SK-N-MC (cell line): ENCODE results near the gene ZMAT2.
"Not testable (repeated sequence)": the region's sequence is repeated elsewhere in the genome, so short reads cannot be mapped to it uniquely, and the experiment has no call there.

ENCODE experiments used
- DNase-seq: peaks from one replicate; pipeline ENCODE4 v3.0.0-alpha.2; 2011; ENCODE audit warnings: low read depth, low spot score
- H3K27ac ChIP-seq: fragments of 200-600 bp; sonication (generic); 2 replicates; pipeline ENCODE4 v1.5.1; 2016; ENCODE audit warnings: mixed run types
- H3K36me3 ChIP-seq: fragments of 200-600 bp; sonication (generic); 2 replicates; pipeline ENCODE4 v1.6.1; 2017; ENCODE audit warnings: antibody characterized with exemption, low read length, mixed read lengths; ENCODE audit not compliant: insufficient read depth
- H3K4me3 ChIP-seq: fragments of 200-600 bp; sonication (generic); 2 replicates; pipeline ENCODE4 v1.5.1; 2016
- H3K9ac ChIP-seq: fragments of 200-600 bp; sonication (generic); 2 replicates; pipeline ENCODE4 v1.8.0; 2017; ENCODE audit warnings: mixed run types, mixed read lengths; ENCODE audit not compliant: insufficient read length
- H3K9me3 ChIP-seq: fragments of 200-600 bp; sonication (generic); 2 replicates; pipeline ENCODE4 v1.6.1; 2017; ENCODE audit warnings: low read depth, mild to moderate bottlenecking, antibody characterized with exemption, low read length, moderate library complexity, mixed read lengths
- EZH2 ChIP-seq: fragments of 200-600 bp; sonication (generic); IDR thresholded peaks from one replicate; pipeline ENCODE4 v1.6.1; 2017; ENCODE audit warnings: antibody characterized with exemption
- FOXP2 ChIP-seq: optimal IDR thresholded peaks from 2 replicates; pipeline ENCODE3; 2011; ENCODE audit warnings: mild to moderate bottlenecking, moderate library complexity; ENCODE audit not compliant: insufficient read depth; ENCODE audit errors: extremely low read length, control extremely low read depth
- POLR2AphosphoS5 ChIP-seq: IDR thresholded peaks from 2 replicates; pipeline ENCODE4 v1.6.1; 2012; ENCODE audit warnings: mild to moderate bottlenecking, low read depth, low read length, borderline replicate concordance

ZMAT2 gene

DNA sequence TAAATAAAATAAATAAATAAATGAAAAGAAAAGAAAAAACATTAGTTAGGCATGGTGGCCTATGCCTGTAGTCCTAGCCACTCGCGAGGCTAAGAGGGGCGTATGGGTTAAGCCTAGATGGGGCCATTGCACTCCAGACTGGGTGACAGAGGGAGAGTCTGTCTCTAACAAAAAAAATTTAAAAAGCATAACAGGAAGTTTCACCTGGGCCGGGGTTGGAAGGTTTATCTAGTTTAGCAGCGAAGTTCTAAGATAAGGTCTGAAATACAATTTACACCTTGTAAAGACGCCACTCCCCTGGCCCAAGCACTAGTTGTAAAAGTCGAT, 18.0 kb downstream of the ZMAT2 start:
- no peak overlapping the region for H3K9ac ChIP-seq
- no peak overlapping the region for H3K27ac ChIP-seq

DNA sequence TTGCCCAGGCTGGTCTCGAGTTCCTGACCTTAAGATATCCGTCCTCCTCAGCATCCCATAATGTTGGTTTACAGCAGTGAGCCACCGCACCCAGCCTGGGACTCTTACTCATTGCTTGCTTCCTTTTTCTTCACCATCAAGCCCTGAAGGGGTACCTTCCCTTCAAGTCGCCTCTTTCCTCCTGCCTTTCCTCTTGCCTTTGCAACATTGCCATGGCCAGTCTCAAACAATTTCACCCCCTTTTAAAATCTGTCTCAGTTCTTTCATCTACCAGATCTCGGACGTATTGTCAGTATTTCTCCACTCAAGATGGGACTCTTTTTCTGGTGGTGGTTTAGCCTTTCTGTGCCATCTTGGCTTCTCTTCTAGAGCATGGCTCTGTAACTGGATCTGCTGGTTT, 20.5 kb downstream of the ZMAT2 start:
- H3K36me3 ChIP-seq, H3K9ac ChIP-seq, H3K9me3 ChIP-seq, DNase-seq, H3K27ac ChIP-seq, H3K4me3 ChIP-seq: not testable (repeated sequence)

More for the DNA sequence above, 18.0 kb downstream of the ZMAT2 start:
- Histone ChIP-seq H3K9me3 (no peaks in the 10 kb centered on the region), H3K36me3 (no peaks in the 10 kb centered on the region), H3K4me3 (no peak overlapping the region)
- DNase-seq, result no peak
- TF ChIP-seq FOXP2, result no peak

DNA sequence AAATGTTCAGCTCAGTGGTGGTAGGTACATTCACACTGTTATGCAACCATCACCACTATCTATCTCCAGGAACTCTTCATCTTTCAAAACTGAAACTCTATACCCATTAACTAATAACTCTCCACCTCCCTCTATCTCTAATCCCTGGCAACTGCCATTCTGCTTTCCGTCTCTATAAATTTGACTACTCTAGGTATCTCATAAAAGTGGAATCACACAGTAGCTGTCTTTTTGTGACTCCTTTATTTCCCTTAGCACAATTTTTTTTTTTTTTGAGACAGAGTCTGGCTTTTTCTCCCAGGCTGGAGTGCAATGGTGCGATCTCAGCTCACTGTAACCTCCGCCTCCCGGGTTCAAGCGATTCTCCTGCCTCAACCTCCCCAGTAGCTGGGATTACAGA, 21.1 kb downstream of the ZMAT2 start:
- not testable (repeated sequence) for H3K27ac ChIP-seq, H3K4me3 ChIP-seq, H3K36me3 ChIP-seq, H3K9me3 ChIP-seq, H3K9ac ChIP-seq, DNase-seq

DNA sequence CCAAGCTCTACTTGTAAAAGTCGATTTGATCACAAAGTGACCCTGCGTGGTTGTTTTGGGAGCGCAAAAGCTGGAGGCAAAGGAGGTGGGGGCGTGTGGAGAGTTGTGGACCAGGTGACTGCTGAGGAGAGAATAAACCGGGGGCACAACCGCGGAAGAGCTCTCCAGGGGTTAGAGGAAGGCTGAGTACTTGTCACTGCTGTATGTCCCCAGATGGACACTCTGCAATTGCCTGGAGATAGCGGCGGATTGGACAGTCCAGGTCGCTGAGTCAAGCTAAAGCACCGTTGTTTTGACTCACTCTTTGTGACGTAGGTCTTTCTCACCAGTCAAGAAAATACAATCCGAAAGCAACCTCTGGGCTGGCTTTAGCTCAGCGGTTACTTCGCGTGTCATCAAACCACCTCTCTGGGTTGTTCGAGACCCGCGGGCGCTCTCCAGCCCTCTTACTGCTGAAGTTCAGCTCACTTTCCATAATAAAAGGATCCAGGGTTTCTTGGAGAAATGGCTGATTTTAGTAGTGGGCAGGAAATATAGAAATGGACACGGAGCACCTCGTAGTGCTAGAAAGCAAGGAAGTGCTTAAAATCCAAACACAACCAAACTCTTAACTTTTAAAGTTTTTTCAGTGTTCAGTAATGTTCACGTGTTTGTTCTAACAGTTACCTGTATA, 25.7 kb downstream of the ZMAT2 start:
- H3K27ac ChIP-seq, result no peak overlapping the region
- TF ChIP-seq POLR2AphosphoS5 (no peak), EZH2 (no peak), FOXP2 (no peak)
- DNase-seq, result no peak
- H3K9ac ChIP-seq, result no peak overlapping the region
- H3K4me3 ChIP-seq, result no peak overlapping the region
- no peaks in the 10 kb centered on the region for H3K36me3 ChIP-seq
- no peaks in the 10 kb centered on the region for H3K9me3 ChIP-seq

DNA sequence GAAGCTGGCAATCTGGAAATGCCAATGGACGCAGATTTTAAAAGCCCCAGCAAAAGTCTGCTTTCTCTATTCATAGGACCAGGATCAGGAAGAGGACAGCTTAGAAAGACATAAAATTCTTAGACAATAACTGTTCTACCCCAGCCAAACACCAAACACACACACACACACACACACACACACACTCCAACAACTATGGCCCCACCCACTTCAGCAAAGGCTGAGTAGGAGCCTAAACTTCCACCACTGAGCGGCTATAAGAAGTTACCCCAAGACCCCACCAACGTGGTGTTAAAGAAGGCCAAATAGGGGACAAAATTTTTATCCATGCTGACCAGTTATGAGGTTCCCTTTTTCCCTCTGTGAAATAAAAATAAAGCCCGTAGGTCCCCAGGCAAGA, 32.9 kb downstream of the ZMAT2 start:
- no peak overlapping the region for H3K4me3 ChIP-seq
- H3K9ac ChIP-seq, result no peak overlapping the region
- no peak for TF ChIP-seq POLR2AphosphoS5
- no peak for TF ChIP-seq EZH2
- TF ChIP-seq FOXP2, result no peak
- no peak overlapping the region for H3K27ac ChIP-seq
- no peak for DNase-seq
- no peaks in the 10 kb centered on the region for H3K9me3 ChIP-seq
- H3K36me3 ChIP-seq, result no peaks in the 10 kb centered on the region

DNA sequence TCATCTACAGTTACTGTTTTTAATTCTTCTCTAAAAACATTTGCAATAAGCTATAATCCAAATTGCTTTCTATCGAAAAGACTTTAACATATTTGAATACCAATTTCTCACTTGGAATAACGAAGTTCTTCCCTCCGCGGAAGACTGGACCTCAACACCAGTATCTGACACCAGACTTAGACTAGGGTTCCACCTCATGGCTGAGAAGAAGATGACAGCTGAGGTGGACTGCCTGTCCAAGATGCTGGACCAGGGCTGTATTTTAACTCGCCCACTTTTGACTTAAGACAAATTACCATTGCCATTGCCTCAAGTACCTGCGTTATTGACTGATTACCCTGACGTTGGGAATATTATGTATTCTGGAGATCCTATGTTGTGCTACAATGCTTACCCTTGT, 34.1 kb downstream of the ZMAT2 start:
- Histone ChIP-seq H3K27ac (no peak overlapping the region), H3K36me3 (no peaks in the 10 kb centered on the region), H3K9me3 (no peaks in the 10 kb centered on the region), H3K4me3 (no peak overlapping the region), H3K9ac (no peak overlapping the region)
- no peak for DNase-seq
- TF ChIP-seq EZH2 (no peak), FOXP2 (no peak), POLR2AphosphoS5 (no peak)

DNA sequence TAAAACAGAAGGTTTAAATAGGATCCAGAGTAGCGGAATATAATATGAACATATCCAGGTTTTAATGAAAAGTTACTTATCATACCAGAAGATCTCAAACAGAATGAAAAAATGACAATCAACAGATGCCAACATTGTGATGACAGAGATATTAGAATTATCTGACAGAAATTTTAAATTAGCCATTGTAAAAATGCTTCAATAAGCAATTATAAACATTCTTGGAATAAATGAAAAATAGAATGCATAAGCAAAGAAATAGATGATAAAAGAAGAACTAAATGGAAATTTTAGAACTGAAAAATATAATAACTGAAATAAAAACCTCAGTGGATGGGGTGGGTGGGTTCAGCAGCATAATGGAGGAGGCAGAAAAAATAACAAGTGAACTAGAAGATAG, 37.2 kb downstream of the ZMAT2 start:
- TF ChIP-seq EZH2 (no peak), FOXP2 (no peak), POLR2AphosphoS5 (no peak)
- no peak for DNase-seq
- no peaks in the 10 kb centered on the region for H3K9me3 ChIP-seq
- no peaks in the 10 kb centered on the region for H3K36me3 ChIP-seq
- H3K9ac ChIP-seq, result no peak overlapping the region
- no peak overlapping the region for H3K27ac ChIP-seq
- no peak overlapping the region for H3K4me3 ChIP-seq

DNA sequence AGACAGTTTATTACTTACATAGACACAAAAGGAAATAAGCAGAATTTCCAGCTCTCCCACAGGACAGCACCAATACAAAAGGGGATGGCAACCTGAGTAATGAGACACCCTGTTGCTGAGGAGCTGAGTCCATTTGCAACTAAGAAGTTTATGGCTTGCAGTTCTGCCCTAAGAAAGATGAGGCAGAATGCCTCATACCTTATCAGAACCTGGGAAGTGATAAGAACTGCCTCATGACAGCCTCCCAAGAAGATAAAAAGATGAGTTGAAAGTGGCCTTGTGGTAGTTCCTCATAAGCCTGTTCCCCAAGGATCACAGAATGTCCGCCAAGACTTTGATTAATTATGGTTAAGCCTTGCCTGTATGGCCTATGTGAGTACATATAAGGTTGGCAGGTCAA, 41.7 kb downstream of the ZMAT2 start:
- Histone ChIP-seq H3K9ac (no peak overlapping the region), H3K9me3 (no peaks in the 10 kb centered on the region)

DNA sequence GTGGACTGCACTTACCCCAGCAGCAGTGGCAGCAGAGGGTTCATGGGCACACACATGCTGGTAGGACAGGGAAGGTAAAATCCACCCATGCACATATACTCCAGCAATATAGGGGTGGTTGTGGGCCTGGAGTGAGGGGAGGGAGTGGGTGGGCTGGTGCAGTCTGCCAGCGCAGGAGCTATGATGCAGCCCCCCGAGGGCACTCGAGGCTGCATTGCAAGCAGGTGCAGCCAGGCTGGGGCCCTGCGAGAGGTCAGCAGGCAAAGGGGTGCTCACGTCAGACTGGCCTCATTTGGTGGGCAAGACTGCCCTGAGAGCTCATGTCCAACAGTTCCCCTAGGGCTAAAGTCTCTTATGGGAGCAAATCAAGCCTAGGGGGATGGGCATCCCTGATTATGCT, 53.3 kb downstream of the ZMAT2 start:
- TF ChIP-seq EZH2 (no peak), FOXP2 (no peak), POLR2AphosphoS5 (no peak)
- DNase-seq, result no peak
- no peaks in the 10 kb centered on the region for H3K36me3 ChIP-seq
- H3K9ac ChIP-seq, result no peak overlapping the region
- no peaks in the 10 kb centered on the region for H3K9me3 ChIP-seq
- no peak overlapping the region for H3K4me3 ChIP-seq
- H3K27ac ChIP-seq, result no peak overlapping the region

More for the DNA sequence above, 41.7 kb downstream of the ZMAT2 start:
- no peak for DNase-seq
- no peak overlapping the region for H3K4me3 ChIP-seq
- H3K36me3 ChIP-seq, result no peaks in the 10 kb centered on the region
- no peak for TF ChIP-seq POLR2AphosphoS5
- TF ChIP-seq FOXP2, result no peak
- no peak overlapping the region for H3K27ac ChIP-seq
